GM10266 (cell line): ENCODE results near the gene HSPA12B.
"Not testable (repeated sequence)": the region's sequence is repeated elsewhere in the genome, so short reads cannot be mapped to it uniquely, and the experiment has no call there.

Experiments used
- DNase-seq: peaks from one replicate; pipeline ENCODE4 v3.0.0; 2012; ENCODE audit errors: extremely low spot score
- TF ChIP-seq, protein P1 (sequence below): IDR thresholded peaks from 2 replicates; pipeline ENCODE4 v1.5.1; 2012; ENCODE audit warnings: mild to moderate bottlenecking, low read depth; ENCODE audit not compliant: control insufficient read depth, insufficient read depth; ENCODE audit errors: missing control alignments

HSPA12B gene

DNA sequence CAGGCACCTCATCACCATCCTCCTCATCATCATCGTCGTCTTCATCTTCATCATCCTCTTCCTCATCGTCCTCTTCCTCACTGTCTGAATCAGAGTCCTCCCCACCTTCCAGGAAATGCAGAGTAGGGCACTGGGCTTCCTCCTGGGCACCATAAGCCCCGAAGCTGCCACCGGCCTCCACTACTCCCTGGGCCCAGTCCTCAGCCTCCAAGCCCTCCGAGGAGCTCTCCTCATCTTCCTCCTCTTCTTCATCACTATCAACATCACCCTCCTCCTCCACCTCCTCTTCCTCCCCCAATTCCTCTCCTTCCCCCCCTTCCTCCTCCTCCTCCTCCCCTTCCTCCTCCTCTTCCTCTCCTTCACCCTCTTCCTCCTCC, 52.4 kb downstream of the HSPA12B start:
- TF ChIP-seq, protein P1, sequence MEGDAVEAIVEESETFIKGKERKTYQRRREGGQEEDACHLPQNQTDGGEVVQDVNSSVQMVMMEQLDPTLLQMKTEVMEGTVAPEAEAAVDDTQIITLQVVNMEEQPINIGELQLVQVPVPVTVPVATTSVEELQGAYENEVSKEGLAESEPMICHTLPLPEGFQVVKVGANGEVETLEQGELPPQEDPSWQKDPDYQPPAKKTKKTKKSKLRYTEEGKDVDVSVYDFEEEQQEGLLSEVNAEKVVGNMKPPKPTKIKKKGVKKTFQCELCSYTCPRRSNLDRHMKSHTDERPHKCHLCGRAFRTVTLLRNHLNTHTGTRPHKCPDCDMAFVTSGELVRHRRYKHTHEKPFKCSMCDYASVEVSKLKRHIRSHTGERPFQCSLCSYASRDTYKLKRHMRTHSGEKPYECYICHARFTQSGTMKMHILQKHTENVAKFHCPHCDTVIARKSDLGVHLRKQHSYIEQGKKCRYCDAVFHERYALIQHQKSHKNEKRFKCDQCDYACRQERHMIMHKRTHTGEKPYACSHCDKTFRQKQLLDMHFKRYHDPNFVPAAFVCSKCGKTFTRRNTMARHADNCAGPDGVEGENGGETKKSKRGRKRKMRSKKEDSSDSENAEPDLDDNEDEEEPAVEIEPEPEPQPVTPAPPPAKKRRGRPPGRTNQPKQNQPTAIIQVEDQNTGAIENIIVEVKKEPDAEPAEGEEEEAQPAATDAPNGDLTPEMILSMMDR = no peak
- no peak for DNase-seq

DNA sequence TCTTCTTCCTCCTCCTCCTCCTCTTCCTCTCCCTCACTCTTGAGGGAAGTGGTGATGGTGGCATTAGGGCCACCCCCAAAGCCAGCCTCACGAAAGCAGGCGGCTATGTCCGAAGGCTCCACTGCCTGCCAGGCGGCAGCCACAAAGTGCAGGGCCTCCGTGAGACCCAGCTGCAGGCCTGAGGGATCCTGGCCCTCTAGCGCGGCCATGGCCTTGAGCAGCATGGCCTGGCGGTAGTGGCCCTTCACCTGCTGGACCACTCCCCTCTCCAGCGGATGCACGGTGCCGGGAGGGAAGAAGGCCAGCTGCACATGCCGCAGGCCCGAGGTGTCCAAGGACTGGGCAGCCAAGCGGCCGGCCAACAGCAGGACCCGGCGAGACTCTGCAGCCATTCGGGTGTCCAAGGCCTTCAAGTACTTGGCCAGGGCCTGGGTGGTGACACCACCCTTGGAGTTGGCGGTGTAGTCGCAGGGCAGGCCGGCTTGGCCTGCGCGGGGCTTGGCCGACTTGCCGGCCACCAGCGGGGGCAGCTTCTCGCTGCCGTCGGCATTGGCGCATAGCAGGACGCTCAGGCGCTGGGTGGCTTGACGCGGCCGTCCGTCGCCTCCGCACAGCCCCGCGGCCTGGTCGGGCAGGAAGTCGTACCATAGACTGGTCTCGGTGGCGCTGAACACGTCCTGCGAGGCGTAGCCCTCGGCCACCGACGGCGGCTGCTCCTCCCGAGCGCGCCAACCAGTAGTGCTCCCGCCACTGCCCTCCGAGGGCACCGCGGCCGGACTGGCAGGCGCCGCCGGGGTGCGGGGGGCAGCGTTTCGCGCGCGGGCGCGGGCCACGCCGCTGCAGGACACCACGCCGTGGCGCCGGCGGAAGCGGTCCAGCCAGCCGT, 53.0 kb downstream of the HSPA12B start:
- TF ChIP-seq, protein P1 = no peak
- DNase-seq = no peak

DNA sequence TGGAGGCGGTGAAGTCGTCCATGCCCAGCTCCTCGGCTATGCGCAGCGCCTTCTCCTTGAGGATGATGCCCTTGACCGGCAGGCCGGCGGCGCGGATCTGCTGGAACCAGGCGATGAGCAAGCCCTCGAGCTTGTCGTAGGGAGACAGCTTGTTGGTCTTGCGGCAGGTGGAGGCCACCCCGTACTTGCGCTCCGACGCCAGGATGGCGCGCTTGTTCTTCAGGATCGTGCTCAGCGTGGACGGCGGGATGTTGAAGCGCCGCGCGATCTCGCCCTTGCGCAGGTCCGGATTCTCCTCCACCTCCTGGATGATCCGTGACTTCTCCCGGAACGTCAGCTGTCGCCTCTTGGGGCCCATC, 53.6 kb downstream of the HSPA12B start:
- DNase-seq = peak; percentile 75
- TF ChIP-seq, protein P1 = no peak

DNA sequence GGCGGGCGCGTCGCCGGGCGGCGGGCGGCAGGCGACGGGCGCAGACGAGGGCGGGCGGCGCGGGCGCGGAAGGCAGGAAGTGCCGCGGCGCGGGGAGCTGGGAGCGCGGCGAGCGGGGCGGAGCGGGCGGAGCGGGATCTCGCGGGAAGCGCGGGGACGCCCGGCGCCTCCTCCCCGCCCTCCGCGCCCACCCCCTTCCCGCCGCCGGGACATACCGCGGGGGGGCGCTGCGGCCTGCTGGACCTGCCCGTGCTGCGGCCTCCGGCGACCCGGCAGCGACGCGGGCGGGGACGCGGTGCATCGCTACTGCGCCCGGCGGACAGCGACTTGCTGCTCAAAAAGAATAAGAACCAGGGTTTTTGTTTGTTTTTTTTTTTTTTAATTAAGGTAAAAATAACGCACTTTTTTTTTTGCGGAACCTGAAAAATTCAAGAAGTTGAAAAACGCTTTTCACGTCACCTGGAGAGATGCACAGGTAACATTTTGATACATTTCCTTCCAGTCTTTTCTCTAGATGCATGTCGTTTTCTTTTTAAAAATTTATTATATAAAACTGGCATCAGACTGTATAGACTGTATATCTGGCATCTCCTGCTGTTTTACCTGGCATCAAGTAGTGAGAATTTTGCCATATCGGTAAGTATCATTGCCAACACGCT, 54.3 kb downstream of the HSPA12B start, which contains the start of gene CENPB:
Gene CENPB (minus strand): TSS at position 76 of the 659 bp plus-strand sequence. CDS start 257 bp downstream, outside the sequence.
- peak; percentile 99 for DNase-seq
- TF ChIP-seq, protein P1 = peak; percentile 75

DNA sequence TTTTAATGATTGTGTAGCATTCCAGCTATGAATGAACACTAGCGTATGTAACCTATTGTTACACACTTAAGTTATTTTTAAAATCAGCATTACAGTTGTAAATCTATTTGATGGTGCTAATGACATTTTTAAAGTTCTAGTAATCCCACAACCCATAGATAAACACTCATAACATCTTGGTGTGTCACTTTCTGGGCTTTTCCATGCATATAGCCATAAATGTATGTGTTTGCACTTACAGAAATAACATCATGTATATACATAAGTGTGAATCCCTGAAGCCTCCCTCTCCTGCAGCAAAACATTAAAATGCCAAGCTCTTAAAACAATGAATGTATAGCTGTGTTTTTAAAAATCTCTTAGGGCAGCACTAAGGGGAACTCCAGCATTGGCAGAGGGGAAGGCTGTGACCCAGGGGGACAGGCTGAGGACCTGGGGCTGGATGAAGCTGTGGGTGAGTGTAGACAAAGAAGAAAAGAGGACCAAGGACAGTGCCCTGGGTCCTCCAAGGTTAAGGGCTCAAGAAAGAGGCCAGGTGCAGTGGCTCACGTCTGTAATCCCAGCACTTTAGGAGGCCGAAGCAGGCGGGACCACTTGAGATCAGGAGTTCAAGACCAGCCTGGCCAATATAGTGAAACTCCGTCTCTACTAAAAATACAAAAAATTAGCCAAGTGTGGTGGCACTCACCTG, 55.0 kb downstream of the HSPA12B start:
- TF ChIP-seq, protein P1 = no peak
- DNase-seq = no peak

DNA sequence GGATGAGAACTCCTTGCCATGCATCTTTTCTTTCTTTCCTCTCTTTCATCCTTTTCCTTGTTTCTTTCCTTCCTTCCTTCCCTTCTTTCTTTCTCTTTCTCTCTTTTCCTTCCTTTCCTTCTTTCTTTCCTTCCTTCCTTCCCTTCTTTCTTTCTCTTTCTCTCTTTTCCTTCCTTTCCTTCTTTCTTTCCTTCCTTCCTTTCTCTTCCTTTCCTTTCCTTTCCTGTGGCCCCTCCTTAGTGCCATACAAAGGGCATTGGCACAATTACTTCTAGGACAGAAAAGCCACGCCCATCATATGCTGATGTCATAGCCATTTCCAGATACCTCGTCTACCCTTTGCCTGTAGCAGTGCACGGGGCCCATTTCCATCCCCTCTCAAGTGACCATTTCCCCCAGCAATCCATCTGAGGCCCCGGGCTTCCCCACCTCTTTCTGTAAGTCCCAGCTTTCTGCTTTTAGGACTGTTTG, 56.2 kb downstream of the HSPA12B start:
- no peak for DNase-seq
- TF ChIP-seq, protein P1 = no peak

DNA sequence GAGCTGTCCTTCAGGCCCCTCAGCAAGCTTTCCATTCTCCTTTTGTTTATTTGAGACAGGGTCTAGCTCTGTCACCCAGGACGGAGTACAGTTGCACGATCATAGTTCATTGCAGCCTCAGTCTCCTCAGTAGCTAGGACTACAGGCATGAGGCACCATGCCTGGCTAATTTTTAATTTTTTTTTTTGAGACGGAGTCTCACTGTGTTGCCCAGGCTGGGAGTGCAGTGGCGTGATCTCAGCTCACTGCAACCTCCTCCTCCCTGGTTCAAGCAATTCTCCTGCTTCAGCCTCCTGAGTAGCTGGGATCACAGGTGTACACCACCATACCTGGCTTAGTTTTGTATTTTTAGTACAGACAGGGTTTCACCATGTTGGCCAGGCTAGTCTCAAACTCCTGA, 56.7 kb downstream of the HSPA12B start:
- not testable (repeated sequence) for DNase-seq

DNA sequence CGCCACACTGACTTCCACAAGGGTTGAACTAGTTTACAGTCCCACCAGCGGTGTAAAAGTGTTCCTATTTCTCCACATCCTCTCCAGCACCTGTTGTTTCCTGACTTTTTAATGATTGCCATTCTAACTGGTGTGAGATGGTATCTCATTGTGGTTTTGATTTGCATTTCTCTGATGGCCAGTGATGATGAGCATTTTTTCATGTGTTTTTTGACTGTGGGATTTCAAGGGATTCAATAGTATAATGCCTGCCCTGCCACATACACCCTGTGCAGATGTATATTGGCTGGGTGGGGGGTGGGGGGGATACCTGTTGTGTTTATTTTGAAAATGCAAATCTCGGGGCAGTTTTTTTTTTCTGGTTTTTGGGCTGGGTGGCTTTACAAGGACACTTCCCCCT, 61.7 kb downstream of the HSPA12B start:
- not testable (repeated sequence) for DNase-seq
